B cell (primary cell): Measurements from ENCODE around the gene CNOT4.

ENCODE experiments used
- CTCF ChIP-seq: fragments of 200-600 bp; IDR thresholded peaks from one replicate; pipeline ENCODE4 v1.8.0; 2022; ENCODE audit warnings: antibody characterized with exemption, mild to moderate bottlenecking
- EZH2 ChIP-seq: IDR thresholded peaks from 2 replicates; pipeline ENCODE4 v1.6.1; 2012; ENCODE audit warnings: borderline replicate concordance, low read depth, mild to moderate bottlenecking, moderate library complexity, low read length; ENCODE audit not compliant: insufficient read depth, poor library complexity, severe bottlenecking

GRCh38 chr7:135420786-135421185 is 89.1 kb downstream of the CNOT4 start:
- TF ChIP-seq CTCF (no peak), EZH2 (no peak)
